KOPT-K1 (cell line): ENCODE data around the gene ESPL1.

Experiments used
- H3K27ac ChIP-seq: fragments of 200-600 bp; sonication (generic); 2 replicates; pipeline ENCODE4 v1.5.1; 2016; ENCODE audit warnings: antibody characterized with exemption, mild to moderate bottlenecking, low read depth, low read length; ENCODE audit not compliant: poor library complexity, severe bottlenecking
- H3K36me3 ChIP-seq: fragments of 200-600 bp; sonication (generic); 2 replicates; pipeline ENCODE4 v1.5.1; 2017; ENCODE audit warnings: antibody characterized with exemption, mild to moderate bottlenecking, low read length, moderate library complexity; ENCODE audit not compliant: insufficient read depth
- H3K9me3 ChIP-seq: fragments of 200-600 bp; sonication (generic); 2 replicates; pipeline ENCODE4 v1.5.1; 2017; ENCODE audit warnings: antibody characterized with exemption, low read length, mild to moderate bottlenecking; ENCODE audit not compliant: insufficient read depth, poor library complexity, severe bottlenecking

Gene ESPL1

GRCh38 chr12:53298164-53298563 lies 30.1 kb downstream of the ESPL1 start:
- Histone ChIP-seq H3K9me3 (no peaks in the 10 kb centered on the region), H3K36me3 (peaks cover 62% of the 10 kb centered on the region), H3K27ac (no peak overlapping the region)

DNA sequence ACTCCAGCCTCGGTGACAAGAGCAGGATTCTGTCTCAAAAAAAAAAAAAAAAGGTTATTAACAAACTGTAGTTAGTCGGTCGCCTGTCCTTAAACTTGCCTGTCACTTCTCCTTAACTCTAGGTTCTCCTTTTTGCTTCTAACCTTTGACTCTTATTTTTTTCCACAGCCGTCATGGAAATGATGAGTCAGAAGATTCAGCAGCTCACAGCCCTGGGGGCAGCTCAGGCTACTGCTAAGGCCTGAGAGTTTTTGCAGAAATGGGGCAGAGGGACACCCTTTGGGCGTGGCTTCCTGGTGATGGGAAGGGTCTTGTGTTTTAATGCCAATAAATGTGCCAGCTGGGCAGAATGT lies 31.0 kb downstream of the ESPL1 start:
- H3K9me3 ChIP-seq: no peaks in the 10 kb centered on the region
- no peak overlapping the region for H3K27ac ChIP-seq
- H3K36me3 ChIP-seq: peaks cover 59% of the 10 kb centered on the region

DNA sequence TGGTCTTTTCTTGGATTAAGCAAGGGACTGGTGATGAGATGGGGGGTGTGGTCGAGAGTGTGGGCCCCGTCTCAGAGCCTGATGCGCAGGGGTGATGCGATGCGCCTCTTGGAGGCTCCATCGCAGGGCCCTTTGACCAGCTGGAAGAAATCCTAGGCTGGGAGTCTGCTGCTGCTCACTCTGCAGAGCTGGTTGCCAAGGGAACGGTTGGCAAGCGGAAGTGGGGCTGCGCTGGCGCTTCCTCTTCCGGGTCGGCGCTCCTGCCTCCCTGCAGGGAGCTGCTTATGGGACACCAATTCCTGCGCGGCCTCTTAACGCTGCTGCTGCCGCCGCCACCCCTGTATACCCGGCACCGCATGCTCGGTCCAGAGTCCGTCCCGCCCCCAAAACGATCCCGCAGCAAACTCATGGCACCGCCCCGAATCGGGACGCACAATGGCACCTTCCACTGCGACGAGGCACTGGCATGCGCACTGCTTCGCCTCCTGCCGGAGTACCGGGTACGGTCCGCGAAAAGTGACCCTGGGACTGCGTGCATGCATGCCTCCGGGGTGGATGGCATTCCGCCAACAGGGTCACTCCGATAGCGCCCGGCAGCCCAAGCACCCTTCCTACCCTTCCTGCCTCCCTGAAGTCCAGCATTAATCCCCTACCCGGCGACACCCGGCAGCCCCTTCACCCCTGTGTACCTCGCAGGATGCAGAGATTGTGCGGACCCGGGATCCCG lies 31.5 kb downstream of the ESPL1 start, which contains the start of gene MYG1:
MYG1 (plus strand) TSS at position 242 of the 727 bp plus-strand sequence; CDS start at position 285, 43 bp downstream.
- Histone ChIP-seq H3K27ac (peak within 1 kb of the TSS; percentile 70), H3K36me3 (peaks cover 60% of the 10 kb centered on the region), H3K9me3 (no peaks in the 10 kb centered on the region)

DNA sequence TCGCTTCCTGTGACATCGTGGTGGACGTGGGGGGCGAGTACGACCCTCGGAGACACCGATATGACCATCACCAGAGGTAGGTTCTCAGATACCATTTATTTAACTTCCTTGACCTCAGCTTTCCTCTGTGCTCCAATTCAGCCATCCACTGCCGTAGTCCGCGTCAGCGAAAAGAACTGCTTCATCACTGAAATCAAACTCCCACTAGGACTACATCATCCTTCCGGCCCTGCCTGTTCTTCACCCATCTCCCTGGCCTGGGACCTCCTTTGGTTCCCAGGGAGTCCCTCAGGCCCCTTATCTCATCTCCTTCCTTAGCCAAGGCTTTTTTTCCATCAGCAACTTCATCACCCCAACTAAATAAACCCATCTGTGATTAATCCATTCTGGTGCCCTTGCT lies 32.1 kb downstream of the ESPL1 start:
- no peaks in the 10 kb centered on the region for H3K9me3 ChIP-seq
- peaks cover 64% of the 10 kb centered on the region for H3K36me3 ChIP-seq
- H3K27ac ChIP-seq: peak overlapping the region; percentile 70

DNA sequence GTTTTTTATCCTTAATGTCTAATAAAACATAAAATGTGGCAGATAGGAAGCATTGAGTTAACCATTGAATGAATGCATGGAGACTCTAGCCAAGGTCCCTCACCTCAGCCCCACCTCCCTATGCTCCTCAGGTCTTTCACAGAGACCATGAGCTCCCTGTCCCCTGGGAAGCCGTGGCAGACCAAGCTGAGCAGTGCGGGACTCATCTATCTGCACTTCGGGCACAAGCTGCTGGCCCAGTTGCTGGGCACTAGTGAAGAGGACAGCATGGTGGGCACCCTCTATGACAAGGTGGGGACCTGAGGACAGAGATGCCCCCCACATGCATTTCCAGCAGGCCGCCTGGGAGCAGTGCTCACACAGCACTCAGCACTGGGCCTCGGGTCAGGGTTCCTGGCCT lies 34.8 kb downstream of the ESPL1 start:
- H3K36me3 ChIP-seq: peaks cover 76% of the 10 kb centered on the region
- H3K9me3 ChIP-seq: no peaks in the 10 kb centered on the region
- H3K27ac ChIP-seq: no peak overlapping the region

DNA sequence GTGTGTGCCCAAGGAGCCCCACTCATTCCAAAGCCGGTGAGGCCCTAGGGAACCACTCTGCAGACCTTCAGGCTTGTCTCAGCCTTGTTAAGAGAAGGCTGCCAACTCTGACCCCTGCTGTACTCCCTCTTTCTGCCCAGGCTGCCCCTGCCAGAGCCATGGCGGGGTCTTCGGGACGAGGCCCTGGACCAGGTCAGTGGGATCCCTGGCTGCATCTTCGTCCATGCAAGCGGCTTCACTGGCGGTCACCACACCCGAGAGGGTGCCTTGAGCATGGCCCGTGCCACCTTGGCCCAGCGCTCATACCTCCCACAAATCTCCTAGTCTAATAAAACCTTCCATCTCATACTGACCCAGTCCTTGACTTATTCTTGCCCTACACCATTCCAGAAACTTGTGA lies 38.7 kb downstream of the ESPL1 start:
- Histone ChIP-seq H3K9me3 (no peaks in the 10 kb centered on the region), H3K27ac (no peak overlapping the region), H3K36me3 (peaks cover 95% of the 10 kb centered on the region)

GRCh38 chr12:53308276-53308675 lies 40.2 kb downstream of the ESPL1 start:
- no peaks in the 10 kb centered on the region for H3K9me3 ChIP-seq
- peaks cover 87% of the 10 kb centered on the region for H3K36me3 ChIP-seq
- no peak overlapping the region for H3K27ac ChIP-seq

GRCh38 chr12:53313996-53314395 lies 45.9 kb downstream of the ESPL1 start:
- peaks cover 84% of the 10 kb centered on the region for H3K36me3 ChIP-seq
- no peak overlapping the region for H3K27ac ChIP-seq

GRCh38 chr12:53320352-53321195 lies 52.5 kb downstream of the ESPL1 start:
- Histone ChIP-seq H3K36me3 (peaks cover 39% of the 10 kb centered on the region), H3K9me3 (no peaks in the 10 kb centered on the region), H3K27ac (peak overlapping the region; percentile 93)

More at GRCh38 chr12:53313996-53314395, 45.9 kb downstream of the ESPL1 start:
- no peaks in the 10 kb centered on the region for H3K9me3 ChIP-seq

- Histone ChIP-seq H3K9me3 (no peaks in the 10 kb centered on the region), H3K36me3 (peaks cover 7% of the 10 kb centered on the region), H3K27ac (peak overlapping the region; percentile 76)
These were observed 56.1 kb downstream of the ESPL1 start for GRCh38 chr12:53324113-53324778.

GRCh38 chr12:53324779-53325510 lies 56.8 kb downstream of the ESPL1 start:
- 0 out of 2 replicates have a peak, but pooled peaks cover 3% of the 10 kb centered on the region for H3K36me3 ChIP-seq
- peak overlapping the region; percentile 76 for H3K27ac ChIP-seq
- no peaks in the 10 kb centered on the region for H3K9me3 ChIP-seq

DNA sequence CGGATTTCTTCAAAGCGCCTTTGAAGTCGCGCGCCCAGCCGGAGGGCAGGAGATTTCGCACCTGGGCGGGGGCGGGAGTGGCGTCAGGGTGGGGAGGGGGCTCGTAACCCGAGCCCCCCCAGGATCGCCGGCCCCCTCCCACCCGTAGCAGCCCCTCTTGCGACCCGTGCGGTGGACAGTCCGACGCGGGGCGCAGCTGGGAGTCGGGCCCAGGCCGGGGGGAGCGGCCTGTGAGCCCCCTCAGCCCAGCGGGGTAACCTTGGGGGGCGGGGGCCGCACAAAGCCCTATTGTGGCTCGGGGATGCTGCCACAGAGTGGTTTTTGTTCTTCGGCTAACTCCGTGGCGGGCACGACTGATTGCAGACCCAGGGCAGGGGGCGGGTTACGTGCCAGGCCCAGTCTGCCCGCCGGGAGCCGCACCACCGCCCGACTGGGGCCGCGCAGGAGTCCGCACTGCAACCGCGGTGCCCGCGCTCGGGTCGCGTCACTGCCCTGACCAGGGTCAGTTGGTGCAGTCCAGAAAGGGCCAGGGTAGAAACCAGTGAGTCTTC lies 57.5 kb downstream of the ESPL1 start:
- H3K36me3 ChIP-seq: no peaks in the 10 kb centered on the region
- peak overlapping the region; percentile 76 for H3K27ac ChIP-seq
- H3K9me3 ChIP-seq: no peaks in the 10 kb centered on the region

DNA sequence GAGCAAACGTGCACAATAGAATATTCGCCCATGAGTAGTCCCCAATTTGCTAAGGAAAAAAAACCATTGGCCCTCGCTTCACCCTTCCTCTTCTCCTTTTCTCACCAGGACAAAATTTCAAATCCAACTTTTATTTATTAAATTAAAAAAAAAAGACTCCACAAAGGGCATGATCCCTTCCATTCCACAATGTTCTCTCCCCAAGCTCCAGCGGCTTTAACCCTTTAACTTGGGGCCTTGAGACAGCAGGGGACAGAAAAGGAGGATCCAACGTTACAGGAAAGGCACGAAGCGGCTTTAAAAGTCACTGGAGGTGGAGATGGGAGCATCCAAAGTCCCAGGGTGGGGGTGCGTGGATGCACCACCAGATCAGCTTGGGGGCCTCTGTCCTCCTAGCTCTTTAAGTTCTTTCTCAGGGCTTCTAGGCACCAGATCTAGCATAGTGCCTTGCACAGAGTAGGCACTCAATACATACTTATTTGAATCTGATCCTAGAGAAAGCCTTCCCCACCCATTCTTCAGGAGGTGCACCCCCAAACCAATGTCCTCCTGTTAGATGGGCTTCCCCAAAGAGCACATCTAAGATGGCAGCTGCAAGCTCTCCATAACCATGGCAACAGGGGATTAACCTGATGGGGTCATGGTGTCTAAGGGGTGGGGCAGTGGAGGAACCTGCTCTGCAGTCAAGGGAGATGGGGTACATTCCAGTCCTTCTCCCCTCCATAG lies 58.5 kb downstream of the ESPL1 start:
- no peaks in the 10 kb centered on the region for H3K36me3 ChIP-seq
- H3K9me3 ChIP-seq: no peaks in the 10 kb centered on the region
- H3K27ac ChIP-seq: no peak overlapping the region
